Subcutaneous abdominal adipose tissue (tissue), 5 donors: Measurements from ENCODE around the gene L1CAM.

Experiments used
- H3K27ac ChIP-seq: one replicate; pipeline ENCODE4 v1.7.0; 2013; ENCODE audit warnings: low read depth, mild to moderate bottlenecking, inconsistent platforms, low read length, moderate library complexity
- H3K27me3 ChIP-seq, 5 donors: one replicate each; pipeline ENCODE4 v1.7.0; 2013; ENCODE audit warnings: low read length in 5 of 5, inconsistent platforms in 1 of 5; ENCODE audit not compliant: control insufficient read depth in 5 of 5, insufficient read depth in 4 of 5
- H3K36me3 ChIP-seq, 5 donors: one replicate each; pipeline ENCODE4 v1.7.0; 2013; ENCODE audit warnings: low read length in 5 of 5; ENCODE audit not compliant: control insufficient read depth in 5 of 5, insufficient read depth in 5 of 5
- H3K4me1 ChIP-seq, 5 donors: one replicate each; pipeline ENCODE4 v1.7.0; 2013; ENCODE audit warnings: low read length in 5 of 5, mild to moderate bottlenecking in 3 of 5, moderate library complexity in 1 of 5; ENCODE audit not compliant: control insufficient read depth in 5 of 5, insufficient read depth in 5 of 5
- H3K4me3 ChIP-seq, 5 donors: one replicate each; pipeline ENCODE4 v1.7.0; 2013; ENCODE audit warnings: low read length in 5 of 5, low read depth in 1 of 5
- H3K9ac ChIP-seq, 5 donors: one replicate each; pipeline ENCODE4 v1.7.0; 2013; ENCODE audit warnings: low read length in 5 of 5, mild to moderate bottlenecking in 4 of 5, moderate library complexity in 3 of 5
- H3K9me3 ChIP-seq, 5 donors: one replicate each; pipeline ENCODE4 v1.7.0; 2013; ENCODE audit warnings: low read length in 5 of 5; ENCODE audit not compliant: control insufficient read depth in 5 of 5
- donor health status: healthy.
- donor health status: healthy.
- donor health status: healthy.
- donor health status: healthy.
- donor health status: healthy.

Gene L1CAM

DNA sequence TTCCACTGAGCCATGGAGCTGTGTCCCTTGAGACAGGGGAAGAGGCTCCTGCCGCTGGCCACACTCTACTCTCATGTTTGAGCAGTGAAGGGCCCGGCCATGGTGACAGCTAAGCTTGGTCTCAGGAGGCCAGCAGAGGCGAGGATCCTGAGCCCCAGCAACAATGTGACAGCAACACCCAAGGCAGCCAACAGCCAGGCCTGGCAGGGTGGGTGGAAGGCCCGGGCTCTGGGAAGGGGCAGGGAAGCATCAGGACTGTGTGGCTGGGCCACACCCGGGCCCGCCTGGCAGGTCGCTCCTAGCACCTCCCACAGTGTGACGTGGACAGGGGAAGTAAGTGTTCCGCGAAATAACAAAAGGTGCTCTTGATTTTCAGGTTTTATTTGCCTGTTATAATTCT, 24.8 kb downstream of the L1CAM start:
- H3K9ac ChIP-seq = no peak overlapping the region
- H3K9me3 ChIP-seq = peaks cover 0 to 4% (median 2%) of the 10 kb centered on the region in 5 donors
- H3K4me1 ChIP-seq = no peaks in the 10 kb centered on the region
- no peaks in the 10 kb centered on the region for H3K36me3 ChIP-seq
- H3K27ac ChIP-seq = no peak overlapping the region
- no peak overlapping the region for H3K4me3 ChIP-seq
- H3K27me3 ChIP-seq = peaks cover 16 to 67% (median 44%) of the 10 kb centered on the region in 5 donors

DNA sequence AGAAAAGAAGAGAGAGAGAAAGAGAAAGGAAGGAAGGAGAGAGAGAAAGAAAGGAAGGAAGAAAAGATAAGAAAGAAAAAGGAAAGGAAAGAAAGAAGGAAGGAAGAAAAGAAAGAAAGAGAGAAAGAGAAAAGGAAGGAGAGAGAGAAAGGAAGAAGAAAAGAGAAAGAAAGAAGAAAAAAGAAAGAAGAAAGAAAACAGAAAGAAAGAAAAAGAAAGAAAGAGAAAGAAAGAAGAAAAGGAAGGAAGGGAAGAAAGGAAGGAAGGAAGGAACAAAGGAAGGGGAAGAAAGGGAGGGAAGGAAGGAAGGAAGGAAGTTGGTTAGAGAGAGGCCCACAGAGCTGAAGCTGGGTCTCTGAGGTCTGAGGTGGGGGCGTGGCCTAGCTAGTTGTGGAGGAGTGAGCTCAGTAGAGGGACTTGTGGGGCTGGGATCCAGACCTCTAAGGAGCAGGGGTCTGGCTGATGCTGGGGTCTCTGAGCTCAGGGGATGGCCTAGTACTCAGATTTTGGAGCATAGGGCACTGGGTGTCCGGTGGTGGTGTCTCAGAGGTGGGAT, 28.5 kb downstream of the L1CAM start:
- Histone ChIP-seq H3K4me3 (no peak overlapping the region), H3K27ac (no peak overlapping the region), H3K9me3 (peaks cover 0 to 4% (median 0%) of the 10 kb centered on the region in 5 donors), H3K4me1 (no peaks in the 10 kb centered on the region), H3K9ac (no peak overlapping the region), H3K27me3 (peaks cover 17 to 61% (median 28%) of the 10 kb centered on the region in 5 donors), H3K36me3 (no peaks in the 10 kb centered on the region)

DNA sequence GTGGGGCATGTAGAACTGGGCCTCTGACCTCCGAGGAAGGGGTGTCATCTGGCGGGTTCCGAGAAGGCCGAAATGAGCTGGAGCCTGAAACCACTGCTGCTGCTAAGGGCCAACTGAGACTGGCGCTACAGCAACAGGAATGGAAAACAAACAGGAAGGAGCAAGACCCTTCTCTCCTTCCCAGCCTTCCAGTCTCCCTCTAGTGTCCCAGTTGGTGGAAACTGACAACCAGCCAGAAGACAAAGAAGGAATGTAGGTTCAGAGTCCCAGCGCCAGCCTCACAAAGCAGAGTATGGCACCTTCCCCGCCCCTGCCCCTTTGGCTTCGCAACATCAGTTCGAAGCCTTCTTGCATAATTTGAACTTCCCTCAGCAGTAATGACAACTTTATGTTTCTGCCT, 31.3 kb downstream of the L1CAM start:
- Histone ChIP-seq H3K9me3 (peaks cover 0 to 4% (median 0%) of the 10 kb centered on the region in 5 donors), H3K36me3 (no peaks in the 10 kb centered on the region), H3K27me3 (peaks cover 19 to 56% (median 27%) of the 10 kb centered on the region in 5 donors), H3K27ac (no peak overlapping the region), H3K4me3 (no peak overlapping the region), H3K4me1 (no peaks in the 10 kb centered on the region), H3K9ac (no peak overlapping the region)

DNA sequence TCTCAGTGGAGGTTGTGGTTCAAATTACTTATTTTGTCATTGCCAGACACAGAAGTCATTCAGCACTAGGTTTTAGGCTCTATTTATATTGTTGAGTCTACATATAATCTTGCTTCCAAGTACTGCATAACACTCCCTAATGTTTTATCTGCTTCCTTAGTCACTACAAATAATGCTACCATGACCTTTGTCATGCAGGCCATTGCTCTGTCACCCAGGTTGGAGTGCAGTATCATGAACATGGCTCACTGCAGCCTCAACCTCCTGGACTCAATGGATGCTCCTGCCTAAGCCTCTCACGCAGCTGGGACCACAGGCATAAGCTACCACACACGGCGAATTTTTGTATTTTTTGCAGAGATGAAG, 32.1 kb downstream of the L1CAM start:
- Histone ChIP-seq H3K27me3 (peaks cover 19 to 55% (median 27%) of the 10 kb centered on the region in 5 donors), H3K4me3 (no peak overlapping the region), H3K36me3 (no peaks in the 10 kb centered on the region), H3K27ac (no peak overlapping the region), H3K4me1 (no peaks in the 10 kb centered on the region), H3K9ac (no peak overlapping the region), H3K9me3 (peaks cover 0 to 4% (median 0%) of the 10 kb centered on the region in 5 donors)

DNA sequence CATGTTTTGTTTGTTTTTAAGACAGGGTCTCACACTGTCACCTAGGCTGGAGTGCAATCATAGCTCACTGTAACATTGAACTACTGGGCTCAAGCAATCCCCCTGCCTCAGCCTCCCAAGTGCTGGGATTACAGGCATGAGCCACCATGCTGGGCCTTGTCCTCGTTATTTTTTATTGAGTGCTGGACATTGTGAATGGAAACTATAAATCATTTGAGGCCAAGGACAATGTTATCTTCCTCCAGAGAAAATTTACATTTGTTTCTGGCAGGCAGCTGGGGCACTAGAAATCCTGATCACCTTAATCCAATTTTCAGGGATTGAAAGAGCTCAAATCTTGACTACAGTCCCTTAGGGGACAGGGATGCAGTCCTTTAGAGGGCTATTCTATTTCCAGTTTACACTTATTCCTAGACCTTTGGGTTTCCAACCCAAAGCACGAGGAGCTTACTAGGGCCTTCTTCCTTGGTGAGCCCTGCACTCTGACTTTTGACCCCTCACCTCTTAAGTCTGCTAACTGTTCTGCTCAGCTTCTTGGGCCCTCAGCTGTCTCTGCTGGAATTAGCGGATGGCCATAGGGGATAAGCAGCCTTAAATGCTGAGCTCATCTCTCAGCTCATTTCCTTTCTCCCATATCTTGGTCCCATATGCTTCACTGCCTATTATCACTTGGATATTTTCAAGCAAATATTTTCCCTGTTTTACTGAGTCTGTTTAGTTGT, 32.6 kb downstream of the L1CAM start:
- Histone ChIP-seq H3K4me1 (no peaks in the 10 kb centered on the region), H3K27me3 (peaks cover 17 to 53% (median 25%) of the 10 kb centered on the region in 5 donors), H3K36me3 (no peaks in the 10 kb centered on the region), H3K9ac (no peak overlapping the region), H3K27ac (no peak overlapping the region), H3K9me3 (peaks cover 0 to 4% (median 0%) of the 10 kb centered on the region in 5 donors), H3K4me3 (no peak overlapping the region)

DNA sequence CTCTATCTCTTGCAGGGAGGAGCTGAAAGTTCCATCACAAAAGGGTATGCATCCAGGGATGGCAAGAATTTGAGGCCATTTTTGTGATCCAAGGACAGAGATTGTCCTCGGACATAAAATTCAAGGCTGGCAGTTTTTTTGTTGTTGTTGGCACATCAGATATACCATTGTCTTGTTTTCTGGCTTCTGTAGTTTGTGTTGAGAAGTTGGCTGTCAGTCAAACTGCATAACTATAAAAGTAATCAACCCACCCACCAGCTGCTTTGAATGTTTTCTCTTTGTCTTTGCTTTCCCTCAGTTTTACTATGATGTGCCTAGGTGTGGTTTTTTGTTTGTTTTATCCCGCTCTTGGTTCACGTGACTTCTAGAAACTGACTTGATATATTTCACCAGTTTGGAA, 34.0 kb downstream of the L1CAM start:
- no peaks in the 10 kb centered on the region for H3K4me1 ChIP-seq
- H3K9me3 ChIP-seq = no peaks in the 10 kb centered on the region
- no peak overlapping the region for H3K9ac ChIP-seq
- H3K36me3 ChIP-seq = no peaks in the 10 kb centered on the region
- H3K27ac ChIP-seq = no peak overlapping the region
- peaks cover 16 to 46% (median 21%) of the 10 kb centered on the region in 5 donors for H3K27me3 ChIP-seq
- H3K4me3 ChIP-seq = no peak overlapping the region

DNA sequence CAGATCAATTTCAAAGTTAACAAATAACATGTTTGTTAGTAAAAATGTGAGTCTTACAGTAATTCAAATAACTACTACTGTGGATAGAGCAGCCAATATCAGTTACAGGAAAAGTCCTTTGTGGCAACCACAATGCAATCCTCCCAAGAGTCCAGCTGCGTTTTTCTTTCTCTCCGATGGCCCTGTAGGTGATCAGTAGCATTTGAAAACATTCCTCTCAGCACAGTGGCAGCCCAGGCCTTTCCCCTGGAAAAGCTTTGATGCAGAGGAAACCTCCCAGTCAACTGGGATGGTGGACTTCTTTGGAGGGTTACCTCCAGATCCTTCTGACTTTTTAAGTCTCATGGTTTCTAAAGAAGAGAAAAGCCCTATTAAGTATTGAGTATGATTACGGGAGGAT, 37.6 kb downstream of the L1CAM start:
- H3K27me3 ChIP-seq = peaks cover 4 to 22% (median 11%) of the 10 kb centered on the region in 5 donors

GRCh38 chrX:153845842-153846241, 40.1 kb downstream of the L1CAM start:
- peaks cover 0 to 3% (median 0%) of the 10 kb centered on the region in 5 donors for H3K9me3 ChIP-seq
- H3K27ac ChIP-seq = no peak overlapping the region
- no peak overlapping the region for H3K9ac ChIP-seq
- H3K27me3 ChIP-seq = peaks cover 2 to 24% (median 9%) of the 10 kb centered on the region in 5 donors
- no peaks in the 10 kb centered on the region for H3K4me1 ChIP-seq
- no peak overlapping the region for H3K4me3 ChIP-seq
- no peaks in the 10 kb centered on the region for H3K36me3 ChIP-seq

More for the DNA sequence above, 37.6 kb downstream of the L1CAM start:
- H3K36me3 ChIP-seq = no peaks in the 10 kb centered on the region
- no peaks in the 10 kb centered on the region for H3K4me1 ChIP-seq
- H3K9ac ChIP-seq = no peak overlapping the region
- peaks cover 0 to 3% (median 0%) of the 10 kb centered on the region in 5 donors for H3K9me3 ChIP-seq
- no peak overlapping the region for H3K27ac ChIP-seq
- H3K4me3 ChIP-seq = no peak overlapping the region

DNA sequence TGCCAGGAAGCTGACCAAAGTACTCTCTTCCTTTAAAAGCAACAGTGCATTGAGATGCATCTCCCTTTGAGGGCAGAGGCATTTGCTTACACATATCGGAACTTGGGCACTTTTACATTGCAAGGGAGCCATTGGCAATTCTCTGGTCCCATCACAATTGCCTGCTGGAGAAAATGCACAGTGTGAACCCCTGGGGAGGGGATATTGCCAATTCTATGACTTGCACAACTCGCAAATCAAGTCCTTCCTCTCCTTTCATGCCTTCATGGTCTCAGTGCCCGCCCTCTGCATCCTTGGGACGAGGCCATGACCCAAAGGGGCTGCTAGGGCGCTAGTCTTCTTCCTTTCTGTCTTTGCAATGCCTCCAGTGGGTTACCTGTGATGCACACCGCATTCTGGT, 40.8 kb downstream of the L1CAM start:
- H3K27ac ChIP-seq = no peak overlapping the region
- H3K9me3 ChIP-seq = peaks cover 0 to 3% (median 0%) of the 10 kb centered on the region in 5 donors
- H3K27me3 ChIP-seq = peaks cover 0 to 21% (median 6%) of the 10 kb centered on the region in 5 donors
- H3K4me3 ChIP-seq = no peak overlapping the region
- H3K36me3 ChIP-seq = no peaks in the 10 kb centered on the region
- no peak overlapping the region for H3K9ac ChIP-seq
- H3K4me1 ChIP-seq = no peaks in the 10 kb centered on the region

DNA sequence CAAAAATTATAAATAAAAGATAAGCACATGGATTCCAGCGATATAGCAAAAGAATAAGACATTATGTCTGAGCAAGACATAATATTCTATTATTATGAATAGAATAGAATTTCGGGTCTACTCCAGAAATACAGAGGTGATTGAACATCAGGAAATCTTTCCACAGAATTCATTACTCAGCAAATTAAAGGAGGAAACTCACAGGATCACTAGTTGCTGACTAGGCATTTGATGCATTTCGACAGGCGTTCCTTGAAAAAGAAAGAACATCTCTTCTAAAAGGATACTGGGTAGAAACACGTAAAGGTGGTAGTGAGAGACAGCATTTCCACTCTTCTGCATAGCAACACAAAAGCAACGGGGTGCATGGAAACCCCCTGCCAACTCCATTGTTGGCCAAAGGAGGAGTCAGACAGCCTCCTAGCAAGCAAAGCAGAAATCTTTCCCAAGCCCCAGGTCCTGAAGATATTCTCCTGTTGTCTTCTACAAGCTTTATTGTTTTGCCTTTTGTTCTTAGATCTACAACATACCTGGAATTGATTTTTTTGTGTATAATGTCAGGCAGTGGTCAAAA, 41.4 kb downstream of the L1CAM start:
- Histone ChIP-seq H3K27me3 (peaks cover 0 to 24% (median 6%) of the 10 kb centered on the region in 5 donors), H3K36me3 (no peaks in the 10 kb centered on the region), H3K4me3 (no peak overlapping the region), H3K9me3 (peaks cover 0 to 3% (median 0%) of the 10 kb centered on the region in 5 donors), H3K27ac (no peak overlapping the region), H3K9ac (no peak overlapping the region), H3K4me1 (no peaks in the 10 kb centered on the region)
